AG09319 (cell line): Measurements from ENCODE around the gene ADPRH.

ENCODE experiments used
- DNase-seq: peaks from one replicate; pipeline ENCODE4 v3.0.0-alpha.2; 2010; ENCODE audit warnings: low read depth; ENCODE audit errors: extremely low read depth
- TF ChIP-seq, protein P1 (sequence below): IDR thresholded peaks from 2 replicates; pipeline ENCODE4 v1.5.1; 2011; ENCODE audit warnings: low read depth, mild to moderate bottlenecking, inconsistent platforms, low read length, moderate library complexity

The ADPRH gene

DNA sequence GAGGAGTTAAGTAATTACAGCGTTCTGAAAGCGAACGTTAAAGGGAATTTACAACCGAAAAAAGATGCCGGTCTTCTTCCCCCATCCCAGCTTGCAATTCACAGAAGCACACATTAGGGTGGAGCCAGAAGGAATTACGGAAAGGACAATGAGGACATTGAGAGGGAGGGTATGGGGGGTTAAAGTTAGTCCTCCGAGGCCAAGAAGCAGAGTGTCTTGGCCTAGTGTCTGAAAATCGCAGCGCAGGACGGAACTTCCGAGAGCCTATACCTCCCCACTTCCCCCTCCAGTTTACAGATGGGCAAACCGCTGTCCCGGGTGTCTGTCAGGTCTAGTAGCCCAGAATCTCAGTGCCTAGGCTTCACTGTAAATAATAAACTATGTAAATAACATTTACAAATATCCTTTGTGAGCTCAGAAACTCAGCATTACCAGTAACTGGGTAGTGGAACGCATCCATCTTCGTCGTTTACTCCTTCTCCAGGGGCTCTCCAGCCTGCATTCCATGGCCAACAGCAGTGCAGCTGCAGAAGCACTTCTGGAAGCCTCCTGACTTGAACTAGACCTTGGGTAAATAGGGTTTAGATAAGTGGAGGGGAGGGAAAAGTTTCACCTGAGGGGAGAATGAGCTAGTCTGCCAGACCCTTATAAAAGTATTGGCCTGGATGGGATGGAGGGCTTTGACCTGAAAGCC is 922 bp downstream of the ADPRH start:
- DNase-seq: no peak
- TF ChIP-seq, protein P1, sequence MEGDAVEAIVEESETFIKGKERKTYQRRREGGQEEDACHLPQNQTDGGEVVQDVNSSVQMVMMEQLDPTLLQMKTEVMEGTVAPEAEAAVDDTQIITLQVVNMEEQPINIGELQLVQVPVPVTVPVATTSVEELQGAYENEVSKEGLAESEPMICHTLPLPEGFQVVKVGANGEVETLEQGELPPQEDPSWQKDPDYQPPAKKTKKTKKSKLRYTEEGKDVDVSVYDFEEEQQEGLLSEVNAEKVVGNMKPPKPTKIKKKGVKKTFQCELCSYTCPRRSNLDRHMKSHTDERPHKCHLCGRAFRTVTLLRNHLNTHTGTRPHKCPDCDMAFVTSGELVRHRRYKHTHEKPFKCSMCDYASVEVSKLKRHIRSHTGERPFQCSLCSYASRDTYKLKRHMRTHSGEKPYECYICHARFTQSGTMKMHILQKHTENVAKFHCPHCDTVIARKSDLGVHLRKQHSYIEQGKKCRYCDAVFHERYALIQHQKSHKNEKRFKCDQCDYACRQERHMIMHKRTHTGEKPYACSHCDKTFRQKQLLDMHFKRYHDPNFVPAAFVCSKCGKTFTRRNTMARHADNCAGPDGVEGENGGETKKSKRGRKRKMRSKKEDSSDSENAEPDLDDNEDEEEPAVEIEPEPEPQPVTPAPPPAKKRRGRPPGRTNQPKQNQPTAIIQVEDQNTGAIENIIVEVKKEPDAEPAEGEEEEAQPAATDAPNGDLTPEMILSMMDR: no peak

DNA sequence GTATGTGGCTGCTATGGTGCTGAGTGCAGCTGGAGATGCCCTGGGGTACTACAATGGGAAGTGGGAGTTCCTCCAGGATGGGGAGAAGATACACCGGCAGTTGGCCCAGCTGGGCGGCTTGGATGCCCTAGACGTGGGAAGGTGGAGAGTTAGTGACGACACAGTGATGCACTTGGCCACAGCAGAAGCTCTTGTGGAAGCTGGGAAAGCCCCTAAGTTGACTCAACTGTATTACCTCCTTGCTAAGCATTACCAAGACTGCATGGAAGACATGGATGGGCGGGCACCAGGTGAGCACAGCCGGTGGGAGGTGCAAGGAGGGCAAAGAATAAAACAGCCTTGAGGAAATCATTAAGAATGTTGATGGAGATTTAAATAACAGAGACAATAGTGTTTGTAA is 2.9 kb downstream of the ADPRH start:
- no peak for DNase-seq
- TF ChIP-seq, protein P1: no peak

DNA sequence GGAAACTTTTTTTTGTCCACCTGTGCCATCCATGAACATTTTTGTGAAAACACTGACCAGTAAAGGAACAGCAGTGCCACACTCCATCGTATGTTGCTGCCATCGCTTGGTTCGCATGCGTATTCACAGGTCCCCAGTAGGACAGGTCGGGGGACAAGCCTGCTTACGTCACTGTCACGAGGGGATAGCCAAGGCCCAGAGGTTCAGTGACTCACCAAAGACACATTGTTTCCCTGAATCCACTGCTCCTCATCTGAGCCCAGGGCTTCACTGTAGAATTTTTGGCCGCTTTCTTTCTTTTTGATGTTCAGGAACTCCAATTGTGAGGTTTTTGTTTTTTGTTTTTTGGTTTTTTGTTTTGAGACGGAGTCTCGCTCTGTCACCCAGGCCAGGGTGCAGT is 5.9 kb downstream of the ADPRH start:
- DNase-seq: no peak
- TF ChIP-seq, protein P1: no peak

DNA sequence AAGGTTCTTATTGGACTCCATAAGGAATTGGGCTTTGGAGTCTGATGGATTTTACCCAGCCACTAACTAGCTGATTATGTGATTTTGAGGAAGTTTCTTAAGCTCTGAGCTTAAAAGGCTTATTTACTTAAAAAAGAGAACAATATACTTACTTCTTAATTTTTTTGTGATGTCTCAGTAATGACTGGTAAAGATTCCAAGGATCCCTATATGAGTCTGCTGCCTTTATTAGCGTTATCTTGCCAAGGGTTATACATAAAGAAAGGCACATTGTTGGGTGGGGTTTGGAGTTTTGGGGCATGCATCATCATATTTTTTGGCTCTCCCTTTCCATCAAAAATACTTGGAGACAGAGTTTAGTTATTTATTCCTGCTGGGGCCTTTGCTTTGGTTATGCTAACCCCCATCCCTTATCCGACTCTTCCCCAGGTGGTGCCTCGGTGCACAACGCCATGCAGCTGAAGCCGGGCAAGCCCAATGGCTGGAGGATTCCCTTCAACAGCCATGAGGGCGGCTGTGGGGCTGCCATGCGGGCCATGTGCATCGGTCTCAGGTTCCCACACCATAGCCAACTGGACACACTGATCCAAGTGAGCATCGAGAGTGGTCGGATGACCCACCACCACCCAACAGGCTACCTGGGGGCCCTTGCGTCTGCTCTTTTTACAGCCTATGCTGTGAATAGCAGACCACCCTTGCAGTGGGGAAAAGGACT is 6.7 kb downstream of the ADPRH start:
- TF ChIP-seq, protein P1: no peak
- no peak for DNase-seq

DNA sequence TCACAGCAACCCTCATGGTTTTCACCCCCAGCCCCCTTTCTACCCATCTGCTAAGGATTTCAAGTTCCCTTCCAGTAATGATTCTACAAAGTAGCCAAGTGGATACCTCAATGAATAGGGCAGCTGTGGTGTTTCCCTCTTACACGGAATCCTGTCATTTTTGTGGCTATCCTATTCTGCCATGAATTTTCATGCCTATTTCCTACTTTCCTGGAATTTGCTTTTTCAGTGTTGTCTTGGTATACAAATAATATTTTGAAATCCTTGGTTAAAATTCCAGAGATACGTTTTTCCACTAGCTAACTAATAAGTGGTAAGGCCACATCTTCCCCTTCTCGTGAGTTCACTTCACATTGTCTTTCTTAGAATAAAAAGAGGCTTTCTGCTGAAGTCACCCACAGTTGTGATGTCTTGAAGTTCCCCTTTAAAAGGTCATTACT is 7.5 kb downstream of the ADPRH start:
- TF ChIP-seq, protein P1: no peak
- no peak for DNase-seq

DNA sequence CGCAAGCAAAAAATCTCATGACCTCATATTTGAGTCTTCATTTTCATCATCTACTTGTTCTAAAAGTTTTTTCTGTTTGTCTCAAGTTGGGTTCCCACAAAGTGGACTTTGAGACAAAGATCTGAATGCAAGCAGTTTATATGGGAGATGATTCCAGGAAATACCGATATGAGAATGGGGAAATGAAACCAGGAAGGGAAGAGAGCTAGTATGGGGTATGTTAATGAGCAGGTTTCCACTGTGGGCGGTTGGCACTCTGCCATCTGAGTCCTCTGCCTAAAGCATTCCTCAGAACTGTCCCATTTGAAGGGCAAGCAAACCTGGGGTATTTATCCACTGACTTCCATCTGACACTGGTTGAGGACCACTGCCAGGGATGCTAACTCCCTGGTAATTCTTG is 8.8 kb downstream of the ADPRH start:
- TF ChIP-seq, protein P1: no peak
- no peak for DNase-seq

DNA sequence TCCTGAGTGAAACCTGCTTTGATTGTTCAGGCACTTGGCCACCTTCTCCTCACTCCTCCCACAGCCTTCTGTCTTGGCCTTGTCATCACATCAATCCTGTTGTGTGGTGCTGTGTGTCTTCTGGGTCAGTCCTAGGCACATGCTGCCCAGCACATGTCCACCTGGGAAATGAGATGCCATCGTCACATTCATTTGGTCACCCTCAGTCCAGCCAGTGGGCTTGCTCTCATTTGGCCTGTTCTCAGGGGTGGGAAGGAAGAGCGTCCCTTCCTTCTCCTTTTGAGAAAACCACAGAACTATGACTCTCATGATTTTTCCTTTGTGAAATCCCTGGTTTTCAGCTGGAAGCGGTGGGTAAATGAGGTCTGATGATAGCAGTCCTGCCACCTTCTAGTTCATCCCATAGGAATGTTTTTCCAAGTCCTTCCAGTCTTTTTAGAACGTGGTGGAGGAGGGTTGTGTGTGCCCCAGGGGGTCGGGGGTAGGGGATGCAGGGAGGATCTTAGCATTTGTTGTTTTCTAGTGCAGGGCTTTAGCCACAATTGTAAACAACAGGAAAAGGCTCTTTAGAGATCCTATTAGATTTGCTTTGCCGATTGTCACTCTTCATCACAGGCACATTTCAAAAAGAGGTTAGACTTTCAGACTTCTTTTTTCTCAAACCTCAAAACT is 9.9 kb downstream of the ADPRH start:
- TF ChIP-seq, protein P1: no peak
- DNase-seq: no peak
